SJSA1 (cell line): ENCODE measurements around the gene IGFL3. TPM values are rescaled to one million over a fixed set of nuclear protein-coding genes. Genes with fewer than 3 reads are reported as not detected.
"Not testable (repeated sequence)": the region's sequence is repeated elsewhere in the genome, so short reads cannot be mapped to it uniquely, and the experiment has no call there.

ENCODE experiments used
- DNase-seq, 2 experiments: peaks; one replicate each; pipeline ENCODE4 v3.0.0-alpha.2; 2015 to 2020; ENCODE audit warnings: low spot score in 2 of 2, low read depth in 1 of 2
- H3K27ac ChIP-seq: fragments of 250-450 bp; sonication (Bioruptor Pico); 2 replicates; pipeline ENCODE4 v1.5.1; 2020; ENCODE audit warnings: mild to moderate bottlenecking, moderate library complexity
- H3K27me3 ChIP-seq: fragments of 250-450 bp; sonication (Bioruptor Pico); replicated peaks from 2 replicates; pipeline ENCODE4 v1.5.1; 2020; ENCODE audit warnings: mild to moderate bottlenecking, moderate library complexity
- H3K36me3 ChIP-seq: fragments of 250-450 bp; sonication (Bioruptor Pico); 2 replicates; pipeline ENCODE4 v1.5.1; 2020; ENCODE audit warnings: mild to moderate bottlenecking
- H3K4me1 ChIP-seq: fragments of 250-450 bp; sonication (Bioruptor Pico); replicated peaks from 2 replicates; pipeline ENCODE4 v1.6.1; 2021; ENCODE audit warnings: mild to moderate bottlenecking
- H3K4me3 ChIP-seq: fragments of 250-450 bp; sonication (Bioruptor Pico); 2 replicates; pipeline ENCODE4 v1.5.1; 2020; ENCODE audit warnings: mild to moderate bottlenecking
- H3K9me3 ChIP-seq: fragments of 250-450 bp; sonication (Bioruptor Pico); replicated peaks from 2 replicates; pipeline ENCODE4 v1.5.1; 2020; ENCODE audit warnings: mild to moderate bottlenecking
- total RNA-seq: library from RNA; depleted of rRNA; stranded (reverse); fragments of >200 nt; shearing (Covaris generic); gene quantifications from 2 replicates; pipeline ENCODE4 v1.2.3, GENCODE V29; 2014

Gene IGFL3
- total RNA-seq, 1 experiment from 2014 or later = not detected

- Histone ChIP-seq H3K36me3 (no peaks in the 10 kb centered on the region), H3K27me3 (no peaks in the 10 kb centered on the region), H3K4me3 (no peak overlapping the region), H3K4me1 (peaks cover 10% of the 10 kb centered on the region), H3K9me3 (no peaks in the 10 kb centered on the region), H3K27ac (no peak overlapping the region)
- DNase-seq = no peak
These were observed 13.1 kb downstream of the IGFL3 start for GRCh38 chr19:46111376-46111775.

GRCh38 chr19:46109876-46110275, 14.6 kb downstream of the IGFL3 start:
- Histone ChIP-seq H3K4me1 (no peaks in the 10 kb centered on the region; the same call in 1 of the 2 replicates), H3K4me3 (no peak overlapping the region), H3K27me3 (no peaks in the 10 kb centered on the region), H3K36me3 (no peaks in the 10 kb centered on the region), H3K9me3 (no peaks in the 10 kb centered on the region), H3K27ac (no peak overlapping the region)
- no peak for DNase-seq

GRCh38 chr19:46107371-46107770, 17.1 kb downstream of the IGFL3 start:
- Histone ChIP-seq H3K9me3 (no peaks in the 10 kb centered on the region), H3K4me3 (no peak overlapping the region), H3K27ac (no peak overlapping the region), H3K27me3 (no peaks in the 10 kb centered on the region), H3K36me3 (no peaks in the 10 kb centered on the region), H3K4me1 (no peaks in the 10 kb centered on the region; the same call in 1 of the 2 replicates)
- no peak for DNase-seq

- H3K9me3 ChIP-seq, H3K27me3 ChIP-seq, H3K27ac ChIP-seq, DNase-seq, H3K36me3 ChIP-seq, H3K4me1 ChIP-seq, H3K4me3 ChIP-seq: not testable (repeated sequence)
These were observed 22.2 kb downstream of the IGFL3 start for GRCh38 chr19:46102333-46102732.

- H3K27me3 ChIP-seq = no peaks in the 10 kb centered on the region
- H3K9me3 ChIP-seq = peaks cover 8% of the 10 kb centered on the region; the same call in 1 of the 2 replicates
- no peak overlapping the region for H3K4me3 ChIP-seq
- no peaks in the 10 kb centered on the region for H3K36me3 ChIP-seq
- no peaks in the 10 kb centered on the region for H3K4me1 ChIP-seq
- H3K27ac ChIP-seq = no peak overlapping the region
- DNase-seq = no peak
These were observed 23.2 kb downstream of the IGFL3 start for GRCh38 chr19:46101293-46101692.

GRCh38 chr19:46100344-46100743, 24.1 kb downstream of the IGFL3 start:
- Histone ChIP-seq H3K4me1 (no peaks in the 10 kb centered on the region), H3K9me3 (peaks cover 8% of the 10 kb centered on the region; the same call in 1 of the 2 replicates), H3K36me3 (no peaks in the 10 kb centered on the region), H3K27ac (no peak overlapping the region), H3K27me3 (no peaks in the 10 kb centered on the region), H3K4me3 (no peak overlapping the region)
- DNase-seq = no peak

GRCh38 chr19:46090444-46090843, 34.0 kb downstream of the IGFL3 start:
- Histone ChIP-seq H3K36me3 (no peaks in the 10 kb centered on the region), H3K27me3 (no peaks in the 10 kb centered on the region), H3K4me1 (no peaks in the 10 kb centered on the region), H3K4me3 (no peak overlapping the region), H3K9me3 (peaks cover 4% of the 10 kb centered on the region; the same call in 1 of the 2 replicates), H3K27ac (no peak overlapping the region)
- DNase-seq = no peak

- no peaks in the 10 kb centered on the region for H3K36me3 ChIP-seq
- H3K27me3 ChIP-seq = no peaks in the 10 kb centered on the region
- no peak overlapping the region for H3K4me3 ChIP-seq
- no peak overlapping the region for H3K27ac ChIP-seq
- H3K9me3 ChIP-seq = peaks cover 4% of the 10 kb centered on the region; the same call in 1 of the 2 replicates
- H3K4me1 ChIP-seq = no peaks in the 10 kb centered on the region
- DNase-seq = no peak
These were observed 35.1 kb downstream of the IGFL3 start for GRCh38 chr19:46089432-46089831.

GRCh38 chr19:46088101-46088500, 36.4 kb downstream of the IGFL3 start:
- DNase-seq = no peak

GRCh38 chr19:46085888-46086287, 38.6 kb downstream of the IGFL3 start:
- H3K4me1 ChIP-seq = peaks cover 26% of the 10 kb centered on the region
- no peaks in the 10 kb centered on the region for H3K36me3 ChIP-seq
- DNase-seq = no peak
- no peak overlapping the region for H3K27ac ChIP-seq
- H3K27me3 ChIP-seq = no peaks in the 10 kb centered on the region
- no peak overlapping the region for H3K4me3 ChIP-seq
- H3K9me3 ChIP-seq = peaks cover 4% of the 10 kb centered on the region; the same call in 1 of the 2 replicates

More at GRCh38 chr19:46088101-46088500, 36.4 kb downstream of the IGFL3 start:
- no peak overlapping the region for H3K4me3 ChIP-seq
- H3K4me1 ChIP-seq = peaks cover 4% of the 10 kb centered on the region
- H3K36me3 ChIP-seq = no peaks in the 10 kb centered on the region
- peaks cover 4% of the 10 kb centered on the region; the same call in 1 of the 2 replicates for H3K9me3 ChIP-seq
- no peaks in the 10 kb centered on the region for H3K27me3 ChIP-seq
- H3K27ac ChIP-seq = no peak overlapping the region

- Histone ChIP-seq H3K9me3 (peaks cover 4% of the 10 kb centered on the region; the same call in 1 of the 2 replicates), H3K4me1 (peaks cover 40% of the 10 kb centered on the region), H3K36me3 (no peaks in the 10 kb centered on the region), H3K4me3 (no peak overlapping the region), H3K27me3 (no peaks in the 10 kb centered on the region), H3K27ac (peak overlapping the region; percentile 79)
- DNase-seq = peak in 1 of 2 experiments; percentile 74
These were observed 41.8 kb downstream of the IGFL3 start for GRCh38 chr19:46082728-46083050.

GRCh38 chr19:46081928-46082727, 42.4 kb downstream of the IGFL3 start:
- peak overlapping the region; percentile 79 for H3K27ac ChIP-seq
- no peak overlapping the region for H3K4me3 ChIP-seq
- H3K4me1 ChIP-seq = peaks cover 42% of the 10 kb centered on the region
- peaks cover 3% of the 10 kb centered on the region; the same call in 1 of the 2 replicates for H3K27me3 ChIP-seq
- peaks cover 4% of the 10 kb centered on the region; the same call in 1 of the 2 replicates for H3K9me3 ChIP-seq
- H3K36me3 ChIP-seq = no peaks in the 10 kb centered on the region
- DNase-seq = peak; percentile 60 to 72

GRCh38 chr19:46080561-46080960, 43.9 kb downstream of the IGFL3 start:
- peaks cover 16% of the 10 kb centered on the region for H3K27me3 ChIP-seq
- no peak overlapping the region for H3K4me3 ChIP-seq
- no peak overlapping the region for H3K27ac ChIP-seq
- peaks cover 46% of the 10 kb centered on the region for H3K4me1 ChIP-seq
- DNase-seq = peak; percentile 98
- no peaks in the 10 kb centered on the region for H3K9me3 ChIP-seq
- H3K36me3 ChIP-seq = no peaks in the 10 kb centered on the region

- no peak overlapping the region for H3K27ac ChIP-seq
- H3K36me3 ChIP-seq = no peaks in the 10 kb centered on the region
- H3K9me3 ChIP-seq = no peaks in the 10 kb centered on the region
- no peak overlapping the region for H3K4me3 ChIP-seq
- H3K27me3 ChIP-seq = peaks cover 21% of the 10 kb centered on the region
- peaks cover 46% of the 10 kb centered on the region for H3K4me1 ChIP-seq
- DNase-seq = no peak
These were observed 44.9 kb downstream of the IGFL3 start for GRCh38 chr19:46079576-46079975.
